HG02973 (cell line): ENCODE data around the gene NR1D1.

Source experiments
- ATAC-seq: cut with Tn5 transposase; IDR thresholded peaks from one replicate; pipeline ENCODE4 v1.9.1; 2021; ENCODE audit warnings: moderate library complexity; ENCODE audit not compliant: unreplicated experiment

NR1D1 gene

DNA sequence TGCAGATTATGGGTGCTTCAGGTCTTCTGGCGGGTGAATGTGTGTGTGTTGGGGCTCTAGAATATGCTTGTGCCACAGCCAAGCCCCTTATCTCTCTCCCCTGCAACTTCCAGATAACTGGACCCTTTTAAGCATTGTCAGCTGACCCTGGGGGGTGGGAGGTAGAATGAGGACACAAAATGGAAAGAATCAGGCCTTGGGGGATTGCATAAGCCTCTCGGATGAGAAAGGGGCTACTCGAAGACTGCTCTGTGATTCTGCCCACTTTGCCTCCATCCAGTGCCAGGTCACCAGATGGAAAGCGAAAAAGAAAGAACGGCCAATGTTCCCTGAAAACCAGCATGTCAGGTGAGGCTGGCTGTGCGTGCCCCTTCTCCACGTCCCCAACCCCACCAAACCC is 23.8 kb downstream of the NR1D1 start:
- no peak for ATAC-seq

GRCh38 chr17:40075942-40076498 is 24.4 kb downstream of the NR1D1 start:
- ATAC-seq, result no peak

- no peak for ATAC-seq
Observed at GRCh38 chr17:40075201-40075941, 25.0 kb downstream of the NR1D1 start.

DNA sequence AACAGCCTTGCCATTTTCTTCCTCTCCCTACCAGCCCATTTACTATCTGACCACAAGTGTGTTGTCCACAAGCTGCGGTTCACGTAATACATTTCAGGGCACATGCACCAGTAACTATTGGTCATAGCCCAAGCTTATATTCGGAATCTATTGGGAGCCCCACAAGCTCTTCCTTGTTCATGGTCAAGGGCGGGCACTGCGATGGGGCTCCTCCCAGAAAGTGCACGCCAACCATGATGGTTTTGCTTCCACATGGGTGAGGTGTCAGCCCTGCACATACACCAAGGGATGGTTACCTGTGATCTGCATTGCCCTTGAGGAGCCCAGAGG is 25.6 kb downstream of the NR1D1 start:
- ATAC-seq, result no peak

GRCh38 chr17:40074175-40074512 is 26.2 kb downstream of the NR1D1 start:
- no peak for ATAC-seq

GRCh38 chr17:40073454-40074174 is 26.8 kb downstream of the NR1D1 start:
- no peak for ATAC-seq

DNA sequence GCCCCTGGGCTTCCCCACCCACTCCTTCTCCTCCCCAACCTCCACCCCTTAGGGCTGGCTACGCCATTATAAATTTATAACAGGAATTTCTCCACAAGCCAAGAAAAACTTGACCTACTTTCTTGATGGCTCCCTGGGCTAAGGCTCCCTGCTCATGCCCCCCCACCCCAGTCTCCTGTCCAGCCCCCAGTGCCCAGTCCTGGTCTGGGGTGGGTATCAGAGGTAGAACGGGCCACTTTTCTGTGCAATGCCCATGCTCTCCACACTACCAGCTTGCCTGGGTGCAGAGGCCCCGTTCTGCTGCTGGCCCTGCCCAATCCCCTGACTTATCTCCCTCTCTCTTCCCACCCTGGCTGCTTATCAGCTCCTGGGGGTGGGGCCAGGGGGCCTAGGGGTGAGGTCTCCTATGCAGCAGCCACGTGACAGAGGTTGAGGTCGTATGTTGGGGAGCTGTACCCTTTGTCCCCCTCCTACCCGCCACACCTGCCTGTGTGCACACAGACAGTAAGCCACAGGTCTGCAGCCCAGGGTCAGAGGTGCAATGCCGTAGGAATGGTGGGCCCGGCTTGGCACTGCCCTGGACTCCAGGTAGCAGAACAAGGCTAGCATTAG is 27.5 kb downstream of the NR1D1 start:
- no peak for ATAC-seq

- ATAC-seq, result no peak
Observed at GRCh38 chr17:40072040-40072734, 28.2 kb downstream of the NR1D1 start.

DNA sequence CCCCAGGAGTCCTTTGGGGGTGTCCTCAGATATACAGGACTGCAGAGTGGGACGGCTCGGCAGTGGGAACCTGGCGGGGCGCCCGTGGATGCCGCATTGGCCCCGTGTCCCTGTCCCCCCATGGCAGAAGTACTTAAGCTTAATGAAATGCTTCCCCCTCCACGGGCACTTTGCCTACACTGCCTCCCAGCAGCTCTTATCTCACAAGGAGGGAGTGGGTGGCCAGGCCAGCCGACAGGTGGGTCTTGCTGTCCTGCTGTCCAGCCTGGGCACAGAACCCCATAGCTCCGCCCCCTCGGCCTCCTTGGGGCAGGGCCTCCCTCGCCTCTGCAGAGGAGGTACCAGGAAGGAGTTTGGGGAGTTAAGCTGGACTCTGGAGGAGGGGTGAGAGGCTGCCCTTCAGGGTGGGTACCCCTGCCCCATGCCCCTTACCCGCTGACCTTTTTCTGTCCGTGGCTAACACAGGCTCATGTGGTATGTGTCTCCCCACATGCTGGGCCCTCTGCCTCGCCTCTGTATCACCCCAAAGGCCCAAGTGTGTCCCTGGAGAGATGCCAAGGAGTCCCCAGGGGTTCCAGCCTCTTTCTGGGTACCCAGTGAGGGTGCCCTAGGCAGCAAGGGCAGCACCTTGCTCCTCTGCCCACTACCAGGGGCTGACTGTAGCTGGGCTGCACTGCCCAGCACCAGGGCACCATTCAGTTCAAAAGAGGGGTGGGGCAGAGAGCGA is 28.9 kb downstream of the NR1D1 start:
- no peak for ATAC-seq

DNA sequence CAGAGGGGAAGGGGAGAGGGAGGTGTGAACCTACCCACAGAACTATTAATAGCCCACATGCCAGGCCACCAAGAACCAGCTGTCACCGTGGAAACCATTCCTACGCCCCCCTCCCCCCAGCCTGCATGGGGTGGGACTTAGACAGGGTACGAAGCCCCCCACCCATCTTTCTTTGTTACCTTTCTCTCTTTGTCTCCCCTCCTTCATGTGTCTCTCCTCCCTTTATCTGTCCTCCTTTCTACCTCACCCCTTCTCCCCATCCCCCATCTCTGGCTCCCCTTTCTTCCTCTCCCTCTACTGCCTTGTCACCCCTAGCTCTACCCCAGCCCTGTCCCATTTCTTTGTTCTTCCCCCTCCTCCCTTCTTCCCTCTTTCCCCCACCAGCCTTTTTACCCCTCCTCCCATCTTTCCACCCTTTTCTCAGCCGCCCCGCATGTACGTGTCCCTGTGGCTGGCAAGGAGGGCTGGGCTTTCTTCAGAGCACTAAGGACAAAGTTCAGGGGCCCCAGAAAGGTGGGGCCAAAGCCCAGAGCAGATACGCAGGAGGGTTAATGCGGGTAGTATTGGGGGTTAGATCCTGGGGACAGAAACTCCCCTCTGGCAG is 29.6 kb downstream of the NR1D1 start:
- no peak for ATAC-seq

DNA sequence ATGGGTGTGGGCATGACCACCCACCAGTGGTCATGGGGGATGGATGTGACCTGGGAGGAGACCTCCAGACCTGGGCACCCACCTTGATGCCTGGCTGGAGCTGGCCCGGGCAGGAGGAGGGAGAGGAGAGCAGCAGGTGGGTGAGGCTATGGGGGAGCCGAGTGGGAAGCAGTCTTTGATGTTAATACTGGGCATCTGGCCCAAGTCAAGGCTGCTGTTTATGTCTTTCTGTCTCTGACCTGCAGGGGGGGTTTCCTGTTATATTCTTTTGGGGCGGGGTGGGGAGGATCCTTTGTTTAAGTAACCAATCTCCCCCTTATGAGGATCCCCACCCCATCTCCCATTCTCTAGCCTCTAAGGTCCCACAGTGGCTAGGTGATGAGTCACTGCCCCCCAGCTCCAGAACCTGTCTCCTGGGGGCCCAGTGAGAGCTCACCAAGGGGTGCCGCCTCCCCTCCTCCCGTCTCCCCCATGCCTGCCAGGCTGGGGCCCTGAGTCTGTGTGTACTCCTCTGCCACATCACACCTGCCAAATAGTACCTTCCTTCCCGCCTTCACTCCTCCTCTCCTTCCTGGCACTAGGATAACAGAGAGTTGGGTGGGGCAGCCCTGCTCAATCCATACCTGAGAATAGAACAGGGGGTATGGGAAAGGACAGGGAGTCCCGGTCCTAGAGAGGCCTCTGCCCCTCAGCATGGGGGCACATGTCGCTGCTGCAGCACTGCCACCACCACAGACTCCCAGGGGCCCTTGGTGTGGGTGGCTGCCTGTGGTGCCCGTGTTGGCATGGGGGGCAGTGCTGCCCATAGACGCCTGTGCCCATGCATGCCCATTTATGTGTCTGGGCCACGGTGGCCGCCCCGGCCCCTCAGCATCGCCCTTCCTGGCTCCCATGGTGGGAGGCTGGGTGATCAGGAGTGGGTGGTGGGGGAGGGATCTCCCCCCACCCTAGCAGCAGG is 30.4 kb downstream of the NR1D1 start:
- no peak for ATAC-seq

DNA sequence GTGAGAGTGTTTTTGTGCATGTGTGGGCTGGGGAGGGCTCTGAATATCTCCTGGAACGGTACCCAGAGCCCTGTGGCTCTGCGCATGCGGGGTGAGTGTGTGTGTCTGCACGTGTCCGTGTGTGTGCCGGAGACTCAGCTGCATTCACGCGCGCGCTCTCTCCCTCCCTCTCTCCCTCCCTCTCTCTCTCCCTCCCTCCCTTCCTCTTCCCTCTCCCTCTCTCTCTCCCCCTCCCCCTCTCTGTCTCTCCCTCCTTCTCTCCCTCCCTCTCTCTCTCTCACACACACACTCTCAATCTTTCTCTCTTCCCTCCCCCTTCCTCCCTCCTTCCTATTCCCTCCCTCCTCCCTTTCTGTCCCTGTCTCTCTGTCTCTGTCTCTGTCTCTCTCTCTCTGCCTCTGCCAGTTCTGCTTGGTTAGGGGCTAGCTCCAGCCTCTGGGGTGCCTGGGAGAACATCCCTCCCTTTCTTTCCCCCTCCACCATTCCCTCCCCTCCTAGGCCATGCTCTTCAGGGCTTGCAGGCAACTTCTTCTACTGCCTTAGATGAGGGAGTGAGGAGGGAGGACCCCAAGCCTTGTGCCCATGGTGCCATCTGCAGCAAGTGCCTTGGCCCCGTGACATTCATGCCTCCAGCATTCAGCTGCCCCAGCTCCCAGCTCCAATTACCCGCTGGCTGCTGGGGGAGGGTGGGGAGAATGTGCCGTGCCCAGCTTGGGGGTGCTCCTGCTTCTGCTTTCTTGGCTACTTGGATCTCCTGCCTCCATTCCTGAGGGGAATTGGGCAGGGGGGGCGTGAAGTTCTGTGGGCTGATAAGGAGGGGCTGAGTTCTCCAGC is 31.3 kb downstream of the NR1D1 start:
- no peak for ATAC-seq

DNA sequence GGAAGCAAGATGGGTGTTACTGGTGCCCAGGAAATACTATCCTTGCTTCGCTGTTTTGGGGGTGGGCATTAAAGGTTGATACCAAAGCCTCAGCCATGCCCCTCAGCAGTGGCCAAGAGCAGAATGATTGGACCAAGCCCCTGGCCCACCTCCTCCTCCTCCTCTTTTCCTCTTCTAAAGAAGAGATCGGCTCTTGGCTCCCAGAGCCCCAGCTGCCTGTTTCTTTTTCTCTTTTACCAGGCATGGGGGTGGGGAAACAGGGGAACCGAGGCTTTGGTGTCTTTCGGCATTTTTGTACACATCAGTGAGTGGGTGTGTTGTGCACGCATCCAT is 31.8 kb downstream of the NR1D1 start:
- no peak for ATAC-seq

DNA sequence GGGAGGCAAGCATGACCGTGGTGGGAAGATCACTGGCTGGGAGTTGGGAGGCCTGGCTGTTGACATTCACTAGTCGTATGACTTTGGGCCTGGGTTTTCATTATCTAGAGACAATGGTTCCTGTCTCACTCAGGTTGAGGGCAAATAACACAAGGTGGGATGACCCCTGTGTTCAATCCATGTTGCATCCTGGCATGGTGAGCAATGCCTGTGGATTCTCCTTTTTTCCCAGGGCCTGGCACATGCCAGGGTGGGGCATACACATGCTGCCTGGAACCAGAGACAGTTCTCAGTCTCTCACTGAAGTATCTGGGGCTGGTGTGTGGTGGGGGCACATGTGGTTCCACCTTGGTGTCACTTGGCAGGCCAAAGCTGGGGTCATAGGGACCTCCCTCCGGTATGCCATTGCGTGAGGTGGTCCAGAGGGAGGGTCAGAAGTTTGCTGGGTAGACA is 32.2 kb downstream of the NR1D1 start:
- no peak for ATAC-seq

- no peak for ATAC-seq
Observed at GRCh38 chr17:40067710-40068109, 32.7 kb downstream of the NR1D1 start.

- no peak for ATAC-seq
Observed at GRCh38 chr17:40065769-40066510, 34.4 kb downstream of the NR1D1 start.

- ATAC-seq, result no peak
Observed at GRCh38 chr17:40064971-40065768, 35.2 kb downstream of the NR1D1 start.
